ENCODE measurements around the gene NXT2.
"Not testable (repeated sequence)": the region's sequence is repeated elsewhere in the genome, so short reads cannot be mapped to it uniquely, and the experiment has no call there.

NXT2 gene

GRCh38 chrX:109519001-109519400 is 17.6 kb upstream of the NXT2 start:
- TF ChIP-seq CTCF (IDR thresholded peaks at IDR 0.05; ENCODE audit: borderline replicate concordance, insufficient read depth, low read depth, low read length): no peak
- H3K4me3 ChIP-seq (ENCODE audit: low read depth, low read length): no peak overlapping the region

GRCh38 chrX:109533005-109533404 is 3.6 kb upstream of the NXT2 start:
- no peak for TF ChIP-seq CTCF (IDR thresholded peaks at IDR 0.05; ENCODE audit: borderline replicate concordance, insufficient read depth, low read depth, low read length)
- H3K4me3 ChIP-seq (ENCODE audit: low read depth, low read length): no peak overlapping the region

GRCh38 chrX:109533631-109534030 is 3.0 kb upstream of the NXT2 start:
- H3K4me3 ChIP-seq (ENCODE audit: low read depth, low read length): no peak overlapping the region
- TF ChIP-seq CTCF (IDR thresholded peaks at IDR 0.05; ENCODE audit: borderline replicate concordance, insufficient read depth, low read depth, low read length): no peak

GRCh38 chrX:109534933-109535332 is 1.7 kb upstream of the NXT2 start:
- no peak for TF ChIP-seq CTCF (IDR thresholded peaks at IDR 0.05; ENCODE audit: borderline replicate concordance, insufficient read depth, low read depth, low read length)
- H3K4me3 ChIP-seq (ENCODE audit: low read depth, low read length): no peak overlapping the region

- TF ChIP-seq CTCF (IDR thresholded peaks at IDR 0.05; ENCODE audit: borderline replicate concordance, insufficient read depth, low read depth, low read length): no peak
- no peak overlapping the region for H3K4me3 ChIP-seq (ENCODE audit: low read depth, low read length)
Observed at GRCh38 chrX:109535578-109535977, 1.1 kb upstream of the NXT2 start.

- H3K4me3 ChIP-seq (ENCODE audit: low read depth, low read length): peak overlapping the region; percentile 58
- TF ChIP-seq CTCF (IDR thresholded peaks at IDR 0.05; ENCODE audit: borderline replicate concordance, insufficient read depth, low read depth, low read length): no peak
Observed at GRCh38 chrX:109537324-109537665, 651 bp downstream of the NXT2 start.

GRCh38 chrX:109539007-109539406 is 2.4 kb downstream of the NXT2 start:
- not testable (repeated sequence) for H3K4me3 ChIP-seq (ENCODE audit: low read depth, low read length)

- no peak for TF ChIP-seq CTCF (IDR thresholded peaks at IDR 0.05; ENCODE audit: borderline replicate concordance, insufficient read depth, low read depth, low read length)
- H3K4me3 ChIP-seq (ENCODE audit: low read depth, low read length): no peak overlapping the region
Observed at GRCh38 chrX:109553862-109554261, 17.2 kb downstream of the NXT2 start.

GRCh38 chrX:109576083-109576482 is 39.4 kb downstream of the NXT2 start:
- H3K4me3 ChIP-seq (ENCODE audit: low read depth, low read length): not testable (repeated sequence)
